Measurements from ENCODE around the gene EPAS1.

DNA sequence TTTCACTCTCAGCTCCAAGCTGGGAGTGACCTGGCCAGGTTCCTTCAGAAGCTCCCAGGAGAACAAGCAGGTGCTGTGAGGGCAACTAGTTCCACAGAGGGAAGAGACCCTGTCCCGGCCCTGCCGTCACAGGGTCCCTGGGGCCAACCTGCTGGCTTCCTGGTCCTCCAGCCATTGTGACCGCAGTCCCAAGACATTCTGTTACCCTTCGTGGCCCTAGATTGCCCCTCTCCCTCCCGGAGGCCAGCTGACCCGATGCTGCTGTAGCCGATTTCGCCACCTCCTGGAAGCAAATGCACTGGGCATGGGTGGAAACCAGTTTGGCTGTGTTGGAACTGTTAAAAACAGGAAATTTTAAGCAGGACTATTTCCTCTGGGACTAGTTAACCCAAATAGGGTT is 55.4 kb downstream of the EPAS1 start:
- TF ChIP-seq CTCF (IDR thresholded peaks at IDR 0.05), result no peak
- TF ChIP-seq POLR2A (IDR thresholded peaks at IDR 0.05), result no peak

All from adrenal gland (tissue), 5 donors.